Myometrial cell (primary cell): Measurements from ENCODE around the gene FBXL15. TPM values are rescaled to one million over a fixed set of nuclear protein-coding genes. Genes with fewer than 3 reads are reported as not detected.

Experiments
- total RNA-seq: library from RNA; depleted of rRNA; stranded (reverse); fragments of >200 nt; gene quantifications from 2 replicates; pipeline ENCODE4 v1.2.3, GENCODE V29; 2015

Gene FBXL15
- 26.8 and 31.7 TPM in 2 replicates for total RNA-seq

DNA sequence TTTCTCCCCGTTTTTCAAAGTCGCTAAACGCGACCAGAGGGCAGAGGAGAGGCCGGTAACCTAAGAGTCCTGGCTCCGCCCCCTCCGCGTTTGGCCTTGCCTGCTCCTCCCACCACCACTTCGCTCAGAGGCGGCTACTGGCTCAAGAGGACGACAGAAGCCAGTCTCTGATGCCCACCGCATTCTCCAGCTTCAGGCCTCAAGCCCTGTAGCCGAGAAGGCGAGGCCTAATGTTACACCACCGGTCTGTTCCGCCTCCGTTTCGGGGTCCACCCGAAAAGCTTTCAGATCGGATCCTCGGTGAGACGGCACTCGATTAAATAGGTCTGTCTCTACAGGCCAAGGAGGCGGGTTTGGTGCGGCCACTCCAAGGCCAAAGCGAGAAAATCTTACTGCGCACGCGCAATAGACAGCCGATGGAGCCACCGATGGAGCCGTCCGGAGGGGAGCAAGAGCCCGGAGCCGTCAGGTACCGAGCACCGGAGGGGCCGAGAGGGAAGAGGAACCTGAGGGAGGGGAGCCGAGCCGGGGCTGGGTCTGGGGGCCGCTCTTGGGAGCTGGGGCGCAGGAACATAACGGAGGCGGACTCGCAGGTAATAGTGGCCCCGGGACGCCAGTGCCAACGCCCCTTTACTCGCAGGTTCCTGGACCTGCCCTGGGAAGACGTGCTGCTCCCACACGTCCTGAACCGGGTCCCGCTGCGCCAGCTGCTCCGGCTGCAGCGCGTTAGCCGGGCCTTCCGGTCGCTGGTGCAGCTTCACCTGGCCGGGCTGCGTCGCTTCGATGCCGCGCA lies at the start of gene FBXL15:
Gene FBXL15, plus strand, starts transcription at position 123 of the 793 bp plus-strand sequence. Its CDS starts 294 bp downstream, at position 417.

GRCh38 chr10:102395400-102396316 lies 25.0 kb upstream of the FBXL15 start, which contains the start of gene NFKB2:
TSS of gene NFKB2 (plus strand) at chr10:102395705. CDS start at chr10:102395960, 255 bp downstream.

DNA sequence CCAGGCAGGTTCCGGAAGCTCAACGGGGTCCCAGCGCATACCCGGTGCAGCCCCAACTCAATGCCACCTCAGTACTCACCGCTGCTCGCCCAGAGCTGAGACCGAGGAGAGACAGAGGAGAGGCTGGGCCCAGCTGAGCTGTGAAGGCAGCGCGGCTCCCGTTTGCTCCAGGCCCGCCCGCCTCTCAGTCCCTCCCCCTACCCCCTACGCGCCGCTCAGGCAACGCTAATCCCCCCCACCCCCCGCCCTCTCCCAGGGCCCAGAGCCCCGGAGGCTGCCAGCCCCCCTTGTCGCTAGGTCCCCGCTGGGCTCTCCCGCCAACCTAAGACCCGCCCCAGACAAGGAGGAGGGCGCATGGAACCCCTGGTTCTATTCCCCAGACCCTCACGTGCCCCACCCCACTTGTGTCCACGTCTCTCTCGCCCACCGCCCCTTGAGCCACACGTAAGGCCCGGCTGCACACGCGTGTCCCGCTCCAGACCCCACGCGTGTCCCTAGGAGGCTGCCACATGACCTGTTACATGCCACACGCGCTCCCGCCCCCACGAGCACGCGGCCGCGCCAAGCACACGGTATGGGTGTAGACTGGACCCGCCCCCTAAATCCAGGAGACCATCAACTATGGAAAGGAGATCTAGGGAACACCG lies 1.9 kb upstream of the FBXL15 start, which contains the start of gene PSD:
Gene PSD, minus strand, starts transcription at position 164 of the 647 bp plus-strand sequence. CDS start 1,747 bp downstream, outside the sequence.

DNA sequence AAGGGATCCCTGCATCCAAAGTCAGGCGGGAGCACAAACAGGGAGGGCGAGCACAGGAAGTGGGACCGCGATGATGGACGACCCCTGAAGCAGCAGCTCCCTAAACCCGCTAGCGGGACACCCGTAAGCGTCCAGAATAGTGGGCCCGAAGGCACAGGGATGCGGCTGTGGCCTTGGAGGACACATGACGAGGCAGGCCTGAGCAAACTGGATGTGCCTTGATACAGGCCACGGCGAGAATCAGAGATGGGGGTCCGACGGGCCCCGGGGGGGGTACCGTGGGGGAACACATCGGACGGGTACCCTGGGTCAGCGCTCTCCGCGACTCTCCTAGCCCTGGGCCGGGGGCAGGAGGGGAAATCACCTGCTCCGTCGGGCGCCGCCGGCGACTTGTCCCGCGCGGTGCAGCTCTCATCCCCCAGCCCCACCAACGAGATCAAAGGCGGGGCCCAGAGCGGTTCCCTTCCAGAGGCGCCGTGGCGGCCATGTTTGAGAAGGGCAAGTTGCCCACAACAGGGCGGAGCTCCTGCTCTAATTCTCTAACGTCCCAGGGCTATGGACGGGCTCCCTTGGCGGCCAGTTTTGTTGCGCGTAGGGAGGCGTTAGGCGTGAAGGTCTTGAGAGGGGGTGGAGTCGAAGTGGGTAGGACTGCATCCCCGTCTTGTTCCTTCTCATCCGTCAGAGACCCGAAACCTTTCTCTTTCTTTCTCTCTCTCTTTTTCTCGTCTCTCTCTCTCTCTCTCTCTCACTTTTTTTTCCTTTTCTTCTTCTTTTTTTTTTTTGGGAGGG lies 11.7 kb downstream of the FBXL15 start, which contains the start of gene CUEDC2:
Gene CUEDC2, minus strand, starts transcription at position 413 of the 789 bp plus-strand sequence. CDS start 7,386 bp downstream, outside the sequence.

GRCh38 chr10:102451105-102451969 lies 30.7 kb downstream of the FBXL15 start, which contains the start of gene C10orf95:
TSS of gene C10orf95 (minus strand) at chr10:102451543. CDS start at chr10:102451093, 450 bp downstream.

Other genes with a start within 250 kb of the FBXL15 start
- gene ELOVL3, start 194.5 kb upstream of the FBXL15 start, total RNA-seq = not detected in 2 replicates
- gene PITX3, start 179.3 kb upstream of the FBXL15 start, total RNA-seq = not detected in 2 replicates
- 51.6 and 52.5 TPM in 2 replicates for gene GBF1, start 175.3 kb upstream of the FBXL15 start, total RNA-seq
- 25.9 and 33.4 TPM in 2 replicates for gene NFKB2, start 25.1 kb upstream of the FBXL15 start, total RNA-seq
- gene PSD, start 2.1 kb upstream of the FBXL15 start, total RNA-seq = 9.2 and 14.1 TPM in 2 replicates
- gene CUEDC2, start 11.7 kb downstream of the FBXL15 start, total RNA-seq = 103 and 137 TPM in 2 replicates
- not detected in 2 replicates for gene C10orf95, start 30.7 kb downstream of the FBXL15 start, total RNA-seq
- gene ACTR1A, start 81.9 kb downstream of the FBXL15 start, total RNA-seq = 169 and 196 TPM in 2 replicates
- 4.6 and 6.0 TPM in 2 replicates for gene SUFU, start 83.1 kb downstream of the FBXL15 start, total RNA-seq
- 129 and 134 TPM in 2 replicates for gene TRIM8, start 223.6 kb downstream of the FBXL15 start, total RNA-seq